Femur (tissue), 1 donor: ENCODE results near the gene PTGER1.

Source experiments
- DNase-seq: peaks from one replicate; pipeline ENCODE4 v3.0.0-alpha.2; 2017

PTGER1 gene

DNA sequence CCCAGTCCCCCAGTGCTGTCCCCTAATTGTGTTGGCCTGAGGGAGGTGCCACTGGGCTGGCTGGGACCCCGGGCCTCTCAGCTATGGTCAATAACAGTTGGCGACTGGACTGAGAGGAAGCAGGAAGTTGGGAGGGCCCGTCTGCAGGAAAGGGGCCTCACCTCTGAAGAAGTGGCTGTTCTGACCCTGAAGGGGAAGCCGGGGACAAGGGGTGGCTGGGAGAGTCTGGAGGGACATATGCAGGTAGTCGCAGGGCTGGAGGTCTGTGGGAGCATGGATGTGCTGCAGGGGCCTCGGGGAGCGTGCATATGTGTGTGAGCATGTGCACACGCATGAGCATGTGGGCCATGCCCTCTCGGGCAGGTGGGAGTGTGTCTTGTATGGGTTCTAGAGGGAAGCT is 36.1 kb downstream of the PTGER1 start:
- DNase-seq: no peak

DNA sequence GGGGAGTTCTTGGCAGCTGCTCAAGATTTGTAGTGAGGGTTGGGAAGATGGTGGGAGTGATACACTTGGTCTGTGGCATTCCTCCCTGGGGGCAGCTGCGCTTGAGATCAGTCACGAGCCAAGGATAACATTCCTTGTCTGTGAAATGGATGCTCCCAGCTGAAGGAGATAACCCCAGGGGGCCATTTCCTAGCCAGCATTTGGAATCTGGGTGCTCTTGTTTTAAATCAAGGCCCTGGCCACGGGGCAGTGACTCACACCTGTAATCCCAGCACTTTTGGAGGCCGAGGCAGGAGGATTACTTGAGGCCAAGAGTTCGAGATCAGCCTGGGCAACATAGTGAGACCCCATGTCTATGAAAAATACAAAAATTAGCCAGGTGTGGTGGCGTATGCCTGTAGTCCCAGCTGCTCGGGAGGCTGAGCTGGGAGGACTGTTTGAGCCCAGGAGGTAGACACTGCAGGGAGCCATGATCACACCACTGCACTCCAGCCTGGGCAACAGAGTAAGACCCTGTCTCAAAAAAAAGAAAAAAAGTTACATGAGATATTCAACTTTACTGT is 37.5 kb downstream of the PTGER1 start:
- DNase-seq: no peak

DNA sequence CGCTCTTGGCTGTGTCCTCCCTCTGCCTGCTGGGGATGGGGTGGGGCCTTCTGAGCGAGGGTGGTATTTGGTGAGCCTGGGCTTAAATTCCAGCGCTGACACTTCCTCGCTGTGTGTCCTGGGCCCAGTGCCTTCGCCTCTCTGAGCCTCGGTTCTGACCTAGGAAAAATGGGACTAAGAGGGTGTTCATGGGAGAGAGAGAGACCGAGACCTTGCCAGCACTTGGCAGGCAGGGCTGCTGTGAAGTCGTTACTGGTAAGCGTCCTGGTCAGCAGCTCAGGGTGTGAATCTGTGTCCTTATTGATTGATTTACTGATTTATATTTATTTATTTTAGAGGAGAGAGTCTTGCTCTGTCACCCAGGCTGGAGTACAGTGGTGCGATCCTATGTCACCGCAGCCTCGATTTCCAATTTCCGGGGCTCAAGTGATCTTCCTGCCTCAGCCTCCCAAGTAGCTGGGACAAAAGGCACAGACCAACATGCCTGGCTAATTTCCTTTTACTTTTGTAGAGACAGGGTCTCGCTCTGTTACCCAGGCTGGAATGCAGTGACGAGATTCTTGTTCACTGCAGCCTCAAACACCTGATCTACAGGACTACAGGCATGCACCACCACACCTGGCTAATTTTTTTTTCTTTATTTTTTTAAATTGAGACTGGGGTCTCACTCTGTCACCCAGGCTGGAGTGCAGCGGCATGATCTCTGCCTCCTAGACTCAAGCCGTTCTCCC is 39.7 kb downstream of the PTGER1 start:
- no peak for DNase-seq

DNA sequence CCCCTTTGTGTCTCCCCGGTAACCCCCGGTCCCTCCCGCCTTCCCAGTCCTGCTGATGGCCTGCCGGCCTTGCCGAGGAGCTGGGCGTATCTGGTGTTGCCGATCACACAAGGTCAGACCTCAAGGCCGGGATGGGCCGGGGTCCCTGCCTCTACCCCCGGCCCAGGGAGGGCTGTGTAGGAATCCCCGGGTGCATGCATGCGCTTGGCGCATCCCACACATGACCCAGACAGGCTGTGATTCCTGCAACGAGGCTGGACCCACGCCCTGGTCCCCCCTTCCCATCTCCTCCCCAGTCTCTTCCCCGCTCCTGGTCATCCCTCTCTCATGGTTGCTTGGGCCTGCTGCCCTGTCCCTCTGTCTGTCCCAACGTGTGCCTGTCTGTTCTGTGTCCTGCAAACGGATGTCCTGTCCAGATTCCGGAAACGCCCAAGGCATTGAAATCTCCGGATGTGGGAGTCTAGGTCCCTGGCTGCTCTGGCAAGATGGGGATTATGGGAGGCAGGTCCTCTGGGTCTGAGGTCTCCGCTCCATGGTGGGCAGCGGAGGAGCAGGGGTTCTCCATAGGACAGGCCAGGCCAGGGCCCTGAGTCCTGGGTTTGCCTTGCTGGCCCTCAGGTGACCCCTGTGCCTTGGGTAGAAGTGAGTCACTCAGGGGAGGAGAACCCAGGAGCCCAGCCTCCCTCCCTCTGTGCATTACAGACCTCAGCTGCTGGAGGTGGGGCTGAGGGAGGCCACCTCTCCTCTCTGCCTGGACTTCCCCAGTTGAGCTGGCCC is 40.4 kb downstream of the PTGER1 start:
- DNase-seq: peak; percentile 50

DNA sequence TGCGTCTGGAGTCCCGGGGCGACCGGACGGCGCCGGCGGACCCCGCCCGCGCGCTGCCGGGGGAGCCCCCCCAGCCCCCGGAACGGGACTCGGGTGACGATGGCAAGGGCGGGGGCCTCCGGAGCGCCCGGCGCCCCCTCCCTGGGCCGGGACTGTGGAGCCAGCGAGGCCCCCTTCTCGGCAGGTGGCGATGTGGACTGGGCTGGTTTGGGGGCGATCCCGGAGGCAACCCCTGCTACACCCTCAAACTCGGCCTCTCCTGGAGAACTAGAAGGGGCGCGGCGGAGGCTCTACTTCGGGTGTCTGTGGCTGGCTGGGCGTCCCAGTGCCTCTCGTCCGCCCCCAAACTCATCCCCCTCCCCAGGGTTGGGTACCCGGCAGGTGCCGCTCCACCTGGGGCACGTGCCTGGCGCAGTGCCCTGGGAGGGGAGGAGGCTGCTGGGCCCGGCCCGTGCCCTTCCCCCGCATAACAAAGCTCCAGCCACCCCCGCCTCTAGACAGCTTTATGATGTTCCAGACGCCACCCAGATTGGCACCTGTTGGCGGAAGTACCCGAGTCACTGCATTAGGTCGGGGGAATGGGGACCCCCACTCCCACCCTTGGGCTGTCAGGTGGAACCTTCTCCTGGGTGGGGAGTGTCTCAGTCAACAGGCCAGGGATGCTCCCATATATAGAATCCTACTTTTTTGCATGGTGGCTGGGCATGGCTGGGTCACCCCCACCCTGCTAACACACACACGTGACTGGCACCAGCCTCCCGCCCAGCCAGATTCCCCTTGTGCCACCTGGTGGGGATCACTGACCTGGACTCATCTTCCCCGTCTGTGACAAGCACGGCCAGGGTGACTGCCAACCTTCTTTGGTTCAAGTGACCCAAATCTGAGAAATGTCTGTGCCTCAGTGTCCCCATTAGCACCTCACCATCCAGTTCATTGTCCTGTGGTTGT is 41.3 kb downstream of the PTGER1 start:
- peak; percentile 42 for DNase-seq

DNA sequence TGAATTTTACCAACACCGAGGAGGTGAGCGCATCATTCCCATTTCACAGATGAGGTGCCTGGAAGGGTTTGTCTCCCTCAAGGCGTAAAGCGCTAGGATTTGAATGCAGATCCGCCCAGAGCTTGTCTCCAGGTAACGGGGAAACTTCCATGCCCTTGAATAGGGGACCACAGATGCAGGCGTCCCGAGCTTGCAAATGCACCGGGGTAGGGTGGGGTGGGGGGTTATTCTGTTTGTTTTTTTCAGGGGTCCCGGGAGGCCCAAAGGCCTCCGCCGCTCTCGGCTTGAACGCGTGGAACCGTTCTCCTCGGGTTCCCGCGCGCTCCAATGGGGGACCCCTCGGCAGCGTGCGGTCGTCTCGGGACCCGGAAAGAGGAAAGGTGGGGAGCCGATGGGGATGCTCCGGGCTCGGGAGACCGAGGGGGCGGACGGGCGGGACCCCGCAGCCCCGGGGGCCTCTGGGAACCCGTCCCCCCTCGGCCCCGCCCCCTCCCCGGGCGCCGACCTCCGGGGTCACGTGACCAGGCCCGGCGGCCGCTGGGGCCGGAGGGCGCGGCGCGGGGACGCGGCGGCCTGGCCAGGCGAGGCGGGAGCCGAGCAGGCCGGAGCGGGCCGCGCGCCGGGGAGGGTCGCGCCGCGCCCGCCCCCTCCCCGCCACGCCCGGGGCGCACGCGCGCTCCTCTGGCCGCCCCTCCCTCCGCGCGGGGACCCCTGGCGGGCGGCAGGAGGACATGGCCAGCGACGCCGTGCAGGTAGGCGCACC is 42.2 kb downstream of the PTGER1 start, which contains the start of gene PKN1:
Gene PKN1, plus strand, starts transcription at position 516 of the 763 bp plus-strand sequence. Its CDS starts 216 bp downstream, at position 732.
- peak; percentile 69 for DNase-seq

DNA sequence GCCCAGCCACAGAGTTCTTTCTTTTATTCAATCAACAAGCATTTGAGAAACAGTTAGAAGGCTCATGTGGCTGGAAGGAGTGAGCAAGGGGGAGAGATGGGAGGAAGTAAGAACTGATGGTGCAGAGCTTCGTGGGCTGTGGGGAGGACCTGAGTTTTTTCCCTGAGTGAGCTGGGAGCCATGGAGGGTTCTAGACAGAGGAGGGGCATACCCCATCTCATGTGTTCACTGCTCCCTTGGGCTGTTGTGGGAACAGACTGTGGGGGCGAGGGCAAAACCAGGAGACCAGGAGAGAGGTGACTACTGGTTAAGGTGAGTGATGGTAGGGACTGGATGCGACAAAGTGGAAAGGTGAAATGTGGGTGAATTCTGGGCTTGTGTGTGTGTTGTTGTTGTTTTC is 44.4 kb downstream of the PTGER1 start:
- DNase-seq: no peak

DNA sequence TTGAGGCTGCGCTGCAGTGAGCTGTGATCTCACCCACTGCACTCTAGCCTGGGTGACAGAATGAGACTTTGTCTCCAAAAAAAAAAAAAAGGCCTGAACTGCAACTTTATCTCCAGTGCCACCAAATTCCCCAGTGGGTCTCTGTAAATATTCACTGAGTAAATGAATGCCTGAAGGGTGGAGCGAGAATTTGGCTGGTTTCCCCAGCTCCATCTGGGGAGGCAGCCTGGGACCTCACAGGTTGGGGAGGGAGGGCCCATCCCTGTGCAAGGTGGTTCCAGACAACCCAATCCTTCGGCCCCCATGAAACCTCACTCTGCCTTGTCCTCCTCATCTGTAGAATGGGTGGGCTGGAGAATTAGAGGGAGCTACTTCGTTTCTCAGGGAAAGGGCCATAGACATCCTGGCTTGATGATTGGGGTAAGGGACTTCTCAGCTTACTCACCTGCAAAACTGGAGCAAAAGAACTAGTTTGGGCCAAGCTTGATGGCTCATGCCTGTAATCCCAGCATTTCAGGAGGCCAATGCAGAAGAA is 46.2 kb downstream of the PTGER1 start:
- no peak for DNase-seq

DNA sequence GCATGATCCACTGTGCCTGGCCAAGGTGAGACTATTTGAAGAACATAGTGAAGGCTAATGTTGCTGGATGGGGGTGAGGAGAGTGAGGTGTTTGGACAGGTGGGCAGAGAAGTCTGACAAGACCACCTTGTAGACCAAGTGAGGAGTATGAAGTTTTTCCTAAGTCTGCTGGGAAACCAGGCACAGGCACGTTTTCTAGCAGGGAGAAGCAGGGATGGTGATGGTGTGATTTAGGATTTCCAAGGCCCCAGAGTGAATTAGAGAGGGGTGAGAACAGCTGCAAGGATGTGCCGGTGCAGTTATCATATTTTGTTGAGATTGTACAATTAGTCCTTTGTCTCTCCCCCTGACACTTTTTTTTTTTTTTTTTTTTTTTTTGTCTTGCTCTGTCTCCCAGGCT is 47.7 kb downstream of the PTGER1 start:
- no peak for DNase-seq

DNA sequence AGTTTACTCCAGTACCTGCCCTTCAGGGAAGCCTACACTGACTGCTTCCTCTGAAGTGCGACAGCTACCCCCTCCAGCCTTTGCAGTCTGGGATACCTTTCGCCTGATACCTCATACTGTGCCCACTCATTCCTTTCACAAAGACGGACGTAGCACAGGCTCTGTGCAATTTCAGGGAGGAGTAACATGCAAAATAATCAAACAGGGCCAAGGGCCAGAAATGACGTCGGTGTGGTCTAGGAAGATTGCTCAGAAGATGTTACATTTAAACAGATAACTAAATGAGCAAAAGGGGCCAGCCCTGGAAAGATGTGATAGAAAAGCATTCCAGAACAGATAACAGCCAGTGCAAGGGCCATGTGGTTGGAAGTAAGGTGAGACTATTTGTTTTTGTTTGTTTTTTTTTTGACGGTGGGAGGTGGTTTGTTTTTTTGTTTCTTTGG is 49.4 kb downstream of the PTGER1 start:
- no peak for DNase-seq
